Uterus (tissue), 2 donors: ENCODE results near the gene KMT2D.
"Not testable (repeated sequence)": the region's sequence is repeated elsewhere in the genome, so short reads cannot be mapped to it uniquely, and the experiment has no call there.

ENCODE experiments used
- CTCF ChIP-seq, 4 experiments: fragments of 200-600 bp in 2 of 4; fragments of 450-650 bp in 2 of 4; sonication (generic) in 2 of 4; IDR thresholded peaks; one replicate each; pipeline ENCODE4 v1.5.1; 2016 to 2019; ENCODE audit warnings: antibody characterized with exemption in 4 of 4, mild to moderate bottlenecking in 2 of 4, moderate library complexity in 1 of 4
- POLR2A ChIP-seq, 2 donors: fragments of 450-650 bp; IDR thresholded peaks; one replicate each; pipeline ENCODE4 v1.6.1; 2016; ENCODE audit warnings: antibody characterized with exemption in 2 of 2, mild to moderate bottlenecking in 1 of 2, moderate library complexity in 1 of 2

GRCh38 chr12:49061916-49062315 is 1.3 kb upstream of the KMT2D start:
- not testable (repeated sequence) for TF ChIP-seq CTCF, POLR2A (IDR thresholded peaks at IDR 0.05)
